Measurements from ENCODE around the gene NPC1L1.
A peak's percentile ranks its signal among the peaks of the same experiment; 100 is the strongest.

NPC1L1 gene

GRCh38 chr7:44497155-44498027 lies 43.7 kb downstream of the NPC1L1 start:
- Histone ChIP-seq H3K27me3 (replicated peaks; ENCODE audit: control insufficient read depth, insufficient read depth, low read length) (no peaks in the 10 kb centered on the region), H3K36me3 (ENCODE audit: control insufficient read depth, insufficient read depth, low read length) (no peaks in the 10 kb centered on the region), H3K4me3 (replicated peaks; ENCODE audit: low read depth, low read length) (no peak overlapping the region)
- DNase-seq (ENCODE audit: extremely low read depth, insufficient read length): no peak
- no peak for TF ChIP-seq CTCF (IDR thresholded peaks at IDR 0.05; ENCODE audit: insufficient read depth, low read length, poor library complexity, severe bottlenecking)

GRCh38 chr7:44496385-44496784 lies 44.7 kb downstream of the NPC1L1 start:
- no peak for TF ChIP-seq CTCF (IDR thresholded peaks at IDR 0.05; ENCODE audit: insufficient read depth, low read length, poor library complexity, severe bottlenecking)
- Histone ChIP-seq H3K27me3 (replicated peaks; ENCODE audit: control insufficient read depth, insufficient read depth, low read length) (no peaks in the 10 kb centered on the region), H3K4me3 (replicated peaks; ENCODE audit: low read depth, low read length) (no peak overlapping the region), H3K36me3 (ENCODE audit: control insufficient read depth, insufficient read depth, low read length) (no peaks in the 10 kb centered on the region)
- no peak for DNase-seq (ENCODE audit: extremely low read depth, insufficient read length)

DNA sequence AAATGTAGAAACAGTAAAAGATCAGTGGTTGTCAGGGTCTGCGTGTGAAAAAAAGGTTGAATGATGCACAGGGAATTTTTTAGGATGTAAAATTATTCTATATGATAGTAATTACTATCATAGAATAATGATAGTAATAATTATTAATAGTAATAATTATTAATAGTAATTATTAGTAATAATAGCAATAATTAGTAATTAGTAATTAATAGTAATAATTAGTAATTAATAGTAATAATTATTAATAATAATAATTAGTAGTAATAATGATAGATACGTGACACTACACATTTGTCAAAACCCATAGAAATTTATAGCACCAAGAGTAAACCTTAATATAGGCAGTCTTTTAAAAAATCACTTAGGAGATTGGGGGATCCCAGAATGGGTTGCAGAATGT lies 46.2 kb downstream of the NPC1L1 start:
- TF ChIP-seq CTCF (IDR thresholded peaks at IDR 0.05; ENCODE audit: insufficient read depth, low read length, poor library complexity, severe bottlenecking): no peak
- Histone ChIP-seq H3K27me3 (replicated peaks; ENCODE audit: control insufficient read depth, insufficient read depth, low read length) (no peaks in the 10 kb centered on the region), H3K4me3 (replicated peaks; ENCODE audit: low read depth, low read length) (no peak overlapping the region), H3K36me3 (ENCODE audit: control insufficient read depth, insufficient read depth, low read length) (no peaks in the 10 kb centered on the region)
- no peak for DNase-seq (ENCODE audit: extremely low read depth, insufficient read length)

GRCh38 chr7:44491229-44491628 lies 49.9 kb downstream of the NPC1L1 start:
- no peaks in the 10 kb centered on the region for H3K36me3 ChIP-seq (ENCODE audit: control insufficient read depth, insufficient read depth, low read length)
- DNase-seq (ENCODE audit: extremely low read depth, insufficient read length): no peak
- H3K27me3 ChIP-seq (replicated peaks; ENCODE audit: control insufficient read depth, insufficient read depth, low read length): no peaks in the 10 kb centered on the region
- peak overlapping the region; percentile 94 for H3K4me3 ChIP-seq (replicated peaks; ENCODE audit: low read depth, low read length)
- TF ChIP-seq CTCF (IDR thresholded peaks at IDR 0.05; ENCODE audit: insufficient read depth, low read length, poor library complexity, severe bottlenecking): no peak

DNA sequence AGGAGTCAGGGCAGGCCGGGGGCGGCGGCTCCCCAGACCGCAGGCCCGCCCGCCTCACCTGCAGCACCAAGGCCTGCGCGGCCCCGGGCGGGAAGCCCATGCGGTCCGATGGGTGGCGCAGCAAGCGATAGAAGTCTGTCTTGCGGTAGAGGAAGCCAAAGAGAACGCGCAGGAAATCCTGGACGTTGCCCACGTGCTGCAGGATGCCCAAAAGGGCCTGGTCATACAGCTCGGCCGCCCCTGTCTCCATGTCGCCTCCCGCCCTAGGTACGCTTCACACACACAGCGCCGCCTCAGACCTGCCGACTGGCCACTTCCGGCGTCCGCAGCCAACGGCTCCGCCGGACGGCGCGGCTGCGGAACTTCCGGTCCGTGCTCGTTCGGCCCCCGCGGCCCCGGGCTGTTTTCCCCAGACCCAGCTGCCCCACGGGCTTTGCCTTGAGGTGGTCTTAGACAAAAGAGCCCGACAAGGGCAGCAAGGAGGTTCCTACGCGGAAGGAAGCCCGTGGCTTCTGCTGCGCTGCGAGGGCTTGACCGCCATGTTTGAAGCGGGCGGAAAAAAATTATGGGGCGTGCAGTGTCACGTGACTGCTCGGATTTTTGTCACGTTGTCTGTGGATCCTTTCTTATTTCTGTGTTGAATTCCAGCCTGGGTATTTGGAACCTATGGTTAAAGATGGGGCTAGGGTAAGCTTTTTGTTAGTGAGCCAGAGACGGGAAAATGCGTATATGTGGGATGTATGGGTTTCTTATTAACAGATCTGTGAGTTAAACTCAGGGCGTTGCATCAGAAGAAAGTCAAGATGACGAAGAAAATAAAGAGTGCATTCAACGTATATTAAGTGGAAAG lies 50.6 kb downstream of the NPC1L1 start, which contains the start of gene NUDCD3:
TSS of gene NUDCD3 (minus strand) at position 308 of the 850 bp plus-strand sequence. CDS start at position 250, 58 bp downstream.
- Histone ChIP-seq H3K36me3 (ENCODE audit: control insufficient read depth, insufficient read depth, low read length) (peaks cover 4% of the 10 kb centered on the region), H3K27me3 (replicated peaks; ENCODE audit: control insufficient read depth, insufficient read depth, low read length) (no peaks in the 10 kb centered on the region), H3K4me3 (replicated peaks; ENCODE audit: low read depth, low read length) (peak within 1 kb of the TSS; percentile 94)
- TF ChIP-seq CTCF (IDR thresholded peaks at IDR 0.05; ENCODE audit: insufficient read depth, low read length, poor library complexity, severe bottlenecking): peak; percentile 24
- peak; percentile 93 for DNase-seq (ENCODE audit: extremely low read depth, insufficient read length)

Data from GM06990 (cell line).